GM12878 (cell line): ENCODE results near the gene CXADR. TPM values are rescaled to one million over a fixed set of nuclear protein-coding genes. Genes with fewer than 3 reads are reported as not detected.

Experiments used
- ATAC-seq: fragments of 200-7000 bp; cut with Tn5 transposase; 3 replicates; pipeline ENCODE4 v1.9.1; 2020; ENCODE audit warnings: mild to moderate bottlenecking, moderate library complexity
- BruUV-seq: library from RNA; stranded (reverse); fragments of 400-500 nt; replicated peaks from 2 replicates; lab custom pipeline; 2021; lab: Mats Ljungman, UMichigan
- CTCF ChIA-PET: fragments of 300-600 bp; sonication (Branson Sonifier 250); formaldehyde crosslinking; extraction: SDS; loops from one replicate; lab custom pipeline; 2021; ENCODE audit warnings: inconsistent platforms; lab: Yijun Ruan, JAX
- POLR2A ChIA-PET: fragments of 350-600 bp; formaldehyde crosslinking; extraction: SDS; loops from one replicate; lab custom pipeline; 2021; ENCODE audit warnings: inconsistent platforms; lab: Charles Lee
- RAD21 ChIA-PET: fragments of 300-600 bp; sonication (Branson Sonifier 250); formaldehyde crosslinking; loops from one replicate; lab custom pipeline; 2023; ENCODE audit warnings: antibody characterized with exemption; ENCODE audit not compliant: unreplicated experiment; lab: Charles Lee
- SMC1A ChIA-PET: fragments of 300-600 bp; sonication (Branson Sonifier 250); formaldehyde crosslinking; loops from one replicate; lab custom pipeline; 2023; ENCODE audit not compliant: unreplicated experiment, uncharacterized antibody; lab: Charles Lee
- DNase-seq: peaks from one replicate; pipeline ENCODE4 v3.0.0-alpha.2; 2011; ENCODE audit warnings: low read depth, low spot score
- FAIRE-seq: peaks from 3 replicates; lab custom pipeline; 2011; peaks lifted over from hg19 to GRCh38; lab: Jason Lieb, UNC
- H2AFZ ChIP-seq: 2 replicates; pipeline ENCODE4 v1.6.0; 2011; ENCODE audit warnings: low read depth, low read length, control low read depth; ENCODE audit not compliant: control insufficient read depth
- H3K27ac ChIP-seq: 2 replicates; pipeline ENCODE4 v1.5.1; 2011; ENCODE audit warnings: control low read depth; ENCODE audit not compliant: control insufficient read depth, insufficient read depth
- H3K27me3 ChIP-seq, 2 experiments: replicated peaks in 1 of 2; 2 replicates each; pipeline versions ENCODE4 v1.6.0 to v1.6.1; 2011; ENCODE audit warnings: low read length in 1 of 2; ENCODE audit not compliant: control insufficient read depth in 2 of 2, insufficient read depth in 2 of 2
- H3K36me3 ChIP-seq, 2 experiments: 2 replicates each; pipeline ENCODE4 v1.5.1; 2011; ENCODE audit warnings: low read length in 1 of 2; ENCODE audit not compliant: control insufficient read depth in 2 of 2, insufficient read depth in 2 of 2
- H3K4me1 ChIP-seq: 2 replicates; pipeline ENCODE4 v1.6.1; 2011; ENCODE audit warnings: mild to moderate bottlenecking, low read length, moderate library complexity, mixed read lengths; ENCODE audit not compliant: control insufficient read depth, insufficient read depth
- H3K4me2 ChIP-seq: 2 replicates; pipeline ENCODE4 v1.6.0; 2011; ENCODE audit warnings: control low read depth; ENCODE audit not compliant: control insufficient read depth, insufficient read depth
- H3K4me3 ChIP-seq: fragments of 200-600 bp; sonication (generic); 2 replicates; pipeline ENCODE4 v1.5.1; 2016
- H3K79me2 ChIP-seq: 2 replicates; pipeline ENCODE4 v1.6.0; 2011; ENCODE audit warnings: low read length; ENCODE audit not compliant: control insufficient read depth, insufficient read depth
- H3K9ac ChIP-seq: 2 replicates; pipeline ENCODE4 v1.8.0; 2011; ENCODE audit warnings: low read length, control low read depth, mixed read lengths; ENCODE audit not compliant: control insufficient read depth, insufficient read depth
- H3K9me3 ChIP-seq: replicated peaks from 3 replicates; pipeline ENCODE4 v1.5.1; 2011; ENCODE audit warnings: mild to moderate bottlenecking, low read length; ENCODE audit not compliant: control insufficient read depth, insufficient read depth
- H4K20me1 ChIP-seq: 2 replicates; pipeline ENCODE4 v1.6.0; 2011; ENCODE audit not compliant: control insufficient read depth, insufficient read depth
- BRCA1 ChIP-seq: IDR thresholded peaks from 2 replicates; pipeline ENCODE4 v1.6.1; 2011; ENCODE audit warnings: low read depth, low read length, improper control_type of control experiment
- HDAC6 ChIP-seq: fragments of 200-600 bp; sonication (generic); IDR thresholded peaks from one replicate; pipeline ENCODE4 v1.8.0; 2017; ENCODE audit warnings: antibody characterized with exemption; ENCODE audit not compliant: unreplicated experiment
- JUND ChIP-seq: IDR thresholded peaks from 2 replicates; pipeline ENCODE4 v1.6.1; 2012; ENCODE audit warnings: low read depth, mild to moderate bottlenecking, low read length, improper control_type of control experiment, moderate library complexity
- MLLT1 ChIP-seq: fragments of 450-650 bp; IDR thresholded peaks from 2 replicates; pipeline ENCODE4 v1.6.1; 2016; ENCODE audit warnings: mild to moderate bottlenecking
- NRF1 ChIP-seq: conservative IDR thresholded peaks from 2 replicates; pipeline ENCODE4 v1.6.1; 2011; ENCODE audit warnings: mild to moderate bottlenecking, low read depth, low read length, improper control_type of control experiment
- RB1 ChIP-seq: fragments of 450-650 bp; formaldehyde crosslinking; IDR thresholded peaks from 2 replicates; pipeline ENCODE4 v1.6.1; 2017; ENCODE audit warnings: mild to moderate bottlenecking, borderline replicate concordance
- RUNX3 ChIP-seq: IDR thresholded peaks from 2 replicates; pipeline ENCODE4 v1.6.1; 2012; ENCODE audit warnings: low read length, inconsistent platforms
- SIN3A ChIP-seq: IDR thresholded peaks from 2 replicates; pipeline ENCODE4 v1.6.1; 2012; ENCODE audit warnings: low read depth, low read length, improper control_type of control experiment
- SKIL ChIP-seq: fragments of 450-650 bp; IDR thresholded peaks from 2 replicates; pipeline ENCODE4 v1.6.1; 2017; ENCODE audit warnings: mild to moderate bottlenecking, low read depth, inconsistent platforms; ENCODE audit not compliant: poor library complexity, severe bottlenecking
- SMAD5 ChIP-seq: IDR thresholded peaks from 2 replicates; pipeline ENCODE4 v1.6.1; 2016; ENCODE audit warnings: antibody characterized with exemption, low read depth
- SREBF1 ChIP-seq: IDR thresholded peaks from 2 replicates; pipeline ENCODE4 v1.6.1; 2012; ENCODE audit warnings: mild to moderate bottlenecking, low read length
- SRF ChIP-seq, 2 experiments: IDR thresholded peaks; 2 replicates each; pipeline ENCODE4 v1.6.1; 2011; ENCODE audit warnings: low read depth in 2 of 2, low read length in 2 of 2, mild to moderate bottlenecking in 1 of 2, moderate library complexity in 1 of 2
- WGBS: methylation state at CpG from one replicate; pipeline ENCODE4 v1.1.6; 2016; ENCODE audit warnings: low lambda C conversion rate; ENCODE audit not compliant: insufficient replicate concordance, insufficient coverage; ENCODE audit errors: missing lambda C conversion rate; 5-methylcytosine and 5-hydroxymethylcytosine counted together
- in situ Hi-C: fragments of 300-500 bp; cut with MboI; formaldehyde crosslinking; loops from 9 replicates; pipeline ENCODE4 v1.14.3; 2018; ENCODE audit warnings: mixed read lengths
- intact Hi-C: fragments of 100-400 bp; cut with micrococcal nuclease; formaldehyde crosslinking; loops from one replicate; pipeline ENCODE4 v1.14.2; 2022; ENCODE audit not compliant: unreplicated experiment
- polyA plus RNA-seq, 11 experiments: library from polyadenylated mRNA; depleted of rRNA in 4 of 11; unstranded in 6 of 11; stranded (reverse) in 5 of 11; fragments of >200 nt; fragmentation: Nextera tagmentation in 4 of 11; fragmentation: Illumina TruSeq in 1 of 11; extraction: Ambion mirVana in 4 of 11; extraction: Trizol in 1 of 11; gene quantifications; 1 replicate in 1 of 11; 2 replicates in 10 of 11; pipeline versions ENCODE4 v1.2.1 to v1.2.3, GENCODE V29; 2011 to 2016; ENCODE audit warnings: inconsistent platforms in 2 of 11, missing spikeins in 2 of 11, low read depth in 1 of 11
- total RNA-seq, 4 experiments: library from RNA; depleted of rRNA in 3 of 4; stranded (reverse); fragments of >200 nt in 3 of 4; fragmentation: Illumina TruSeq in 1 of 4; extraction: Trizol in 1 of 4; gene quantifications; 2 replicates each; pipeline versions ENCODE4 v1.2.1 to v1.2.3, GENCODE V29; 2013 to 2021
- TF ChIP-seq, protein P1 (sequence below): fragments of 450-650 bp; IDR thresholded peaks from 2 replicates; pipeline ENCODE4 v1.6.1; 2017; ENCODE audit warnings: mild to moderate bottlenecking

Gene CXADR
- total and polyA plus RNA-seq, 10 of the 15 experiments (the other 5 are each of a cell fraction or from before 2014, with no cell fraction given): 0.01 to 0.64 (median 0.13) TPM

- Histone ChIP-seq H3K4me3 (no peak overlapping the region), H4K20me1 (no peaks in the 10 kb centered on the region), H2AFZ (no peak overlapping the region), H3K27me3 (no peaks in the 10 kb centered on the region), H3K4me1 (no peaks in the 10 kb centered on the region), H3K79me2 (no peaks in the 10 kb centered on the region), H3K36me3 (no peaks in the 10 kb centered on the region), H3K27ac (no peak overlapping the region), H3K4me2 (no peak overlapping the region), H3K9ac (no peak overlapping the region), H3K9me3 (no peaks in the 10 kb centered on the region)
- RAD21 ChIA-PET: interaction anchor here (0.5 kb wide), 1 partner anchor 157 kb away, joined by 3 read pairs; no protein-coding TSS in a partner anchor
- POLR2A ChIA-PET: no interaction called here
- no peak for ATAC-seq
- WGBS: no CpG with 5 or more reads among the region's 1 CpG
- BruUV-seq: no TSS peak
- TF ChIP-seq SMAD5 (no peak), SIN3A (no peak)
- SMC1A ChIA-PET: interaction anchor here (0.7 kb wide), 1 partner anchor 11 kb away, joined by 3 read pairs; no protein-coding TSS in a partner anchor
- in situ Hi-C loops (no loop called here), intact Hi-C loops (no loop called here)
- FAIRE-seq: no peak
- CTCF ChIA-PET: no interaction called here
- no peak for DNase-seq
These were observed 32.2 kb downstream of the CXADR start for GRCh38 chr21:17545007-17545406.

DNA sequence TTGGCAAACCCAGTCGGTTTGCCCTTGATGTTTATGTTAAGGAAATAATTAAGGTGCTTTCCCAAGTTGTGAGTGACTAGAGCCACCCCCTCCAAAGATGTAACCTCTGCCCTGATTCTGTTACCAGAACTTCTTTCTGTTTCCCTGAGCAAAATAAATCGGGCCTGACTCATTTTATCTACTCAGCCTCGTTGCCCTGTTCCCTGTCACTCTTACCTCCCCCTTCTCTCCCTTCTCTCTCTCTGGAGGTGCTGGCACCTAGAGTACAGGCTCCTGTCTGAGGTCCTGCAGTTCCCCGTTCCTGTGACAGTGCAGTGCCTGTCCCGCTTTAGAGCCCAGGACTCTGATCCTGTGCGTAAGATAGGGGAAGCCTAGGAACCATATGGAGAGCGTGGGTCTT, 35.4 kb downstream of the CXADR start:
- no peak for FAIRE-seq
- BruUV-seq: no TSS peak
- TF ChIP-seq NRF1: no peak
- TF ChIP-seq SKIL: no peak
- no peak for TF ChIP-seq RB1
- no peak for TF ChIP-seq RUNX3
- TF ChIP-seq BRCA1: no peak
- TF ChIP-seq MLLT1: no peak
- TF ChIP-seq JUND: no peak
- no peak for TF ChIP-seq HDAC6
- TF ChIP-seq SRF (IDR thresholded peaks at IDR 0.05; ENCODE audit: low read depth in 2 of 2, low read length in 2 of 2): no peak
- TF ChIP-seq SREBF1: no peak
- TF ChIP-seq, protein P1, sequence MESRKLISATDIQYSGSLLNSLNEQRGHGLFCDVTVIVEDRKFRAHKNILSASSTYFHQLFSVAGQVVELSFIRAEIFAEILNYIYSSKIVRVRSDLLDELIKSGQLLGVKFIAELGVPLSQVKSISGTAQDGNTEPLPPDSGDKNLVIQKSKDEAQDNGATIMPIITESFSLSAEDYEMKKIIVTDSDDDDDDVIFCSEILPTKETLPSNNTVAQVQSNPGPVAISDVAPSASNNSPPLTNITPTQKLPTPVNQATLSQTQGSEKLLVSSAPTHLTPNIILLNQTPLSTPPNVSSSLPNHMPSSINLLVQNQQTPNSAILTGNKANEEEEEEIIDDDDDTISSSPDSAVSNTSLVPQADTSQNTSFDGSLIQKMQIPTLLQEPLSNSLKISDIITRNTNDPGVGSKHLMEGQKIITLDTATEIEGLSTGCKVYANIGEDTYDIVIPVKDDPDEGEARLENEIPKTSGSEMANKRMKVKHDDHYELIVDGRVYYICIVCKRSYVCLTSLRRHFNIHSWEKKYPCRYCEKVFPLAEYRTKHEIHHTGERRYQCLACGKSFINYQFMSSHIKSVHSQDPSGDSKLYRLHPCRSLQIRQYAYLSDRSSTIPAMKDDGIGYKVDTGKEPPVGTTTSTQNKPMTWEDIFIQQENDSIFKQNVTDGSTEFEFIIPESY: no peak

More for the DNA sequence above, 35.4 kb downstream of the CXADR start:
- DNase-seq (no peak), ATAC-seq (no peak)
- SMC1A ChIA-PET: interaction anchor here (0.7 kb wide), 1 partner anchor 12 kb away, joined by 3 read pairs; no protein-coding TSS in a partner anchor
- WGBS: 25% methylated on average over 7 of the region's 7 CpGs
- no peaks in the 10 kb centered on the region for H3K4me1 ChIP-seq
- in situ Hi-C loops: no loop called here
- H3K4me3 ChIP-seq: no peak overlapping the region
- no peaks in the 10 kb centered on the region for H4K20me1 ChIP-seq
- RAD21 ChIA-PET: interaction anchor here (1.2 kb wide), 1 partner anchor 155 kb away, joined by 3 read pairs; no protein-coding TSS in a partner anchor
- H3K79me2 ChIP-seq: no peaks in the 10 kb centered on the region
- H3K4me2 ChIP-seq: no peak overlapping the region
- H3K9me3 ChIP-seq: no peaks in the 10 kb centered on the region
- CTCF ChIA-PET: interaction anchor here (1.9 kb wide), 1 partner anchor 37 kb away, joined by 6 read pairs; no protein-coding TSS in a partner anchor
- H3K27ac ChIP-seq: no peak overlapping the region
- H3K27me3 ChIP-seq: no peaks in the 10 kb centered on the region
- H2AFZ ChIP-seq: no peak overlapping the region
- H3K36me3 ChIP-seq: no peaks in the 10 kb centered on the region
- H3K9ac ChIP-seq: no peak overlapping the region
- intact Hi-C loops: no loop called here
- POLR2A ChIA-PET: no interaction called here
